D341Med (cell line): Measurements from ENCODE around the gene PSMC3IP.
"Not testable (repeated sequence)": the region's sequence is repeated elsewhere in the genome, so short reads cannot be mapped to it uniquely, and the experiment has no call there.

Experiments
- DNase-seq: peaks from one replicate; pipeline ENCODE4 v3.0.0; 2012; ENCODE audit warnings: low spot score

The PSMC3IP gene, protein sequence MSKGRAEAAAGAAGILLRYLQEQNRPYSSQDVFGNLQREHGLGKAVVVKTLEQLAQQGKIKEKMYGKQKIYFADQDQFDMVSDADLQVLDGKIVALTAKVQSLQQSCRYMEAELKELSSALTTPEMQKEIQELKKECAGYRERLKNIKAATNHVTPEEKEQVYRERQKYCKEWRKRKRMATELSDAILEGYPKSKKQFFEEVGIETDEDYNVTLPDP

DNA sequence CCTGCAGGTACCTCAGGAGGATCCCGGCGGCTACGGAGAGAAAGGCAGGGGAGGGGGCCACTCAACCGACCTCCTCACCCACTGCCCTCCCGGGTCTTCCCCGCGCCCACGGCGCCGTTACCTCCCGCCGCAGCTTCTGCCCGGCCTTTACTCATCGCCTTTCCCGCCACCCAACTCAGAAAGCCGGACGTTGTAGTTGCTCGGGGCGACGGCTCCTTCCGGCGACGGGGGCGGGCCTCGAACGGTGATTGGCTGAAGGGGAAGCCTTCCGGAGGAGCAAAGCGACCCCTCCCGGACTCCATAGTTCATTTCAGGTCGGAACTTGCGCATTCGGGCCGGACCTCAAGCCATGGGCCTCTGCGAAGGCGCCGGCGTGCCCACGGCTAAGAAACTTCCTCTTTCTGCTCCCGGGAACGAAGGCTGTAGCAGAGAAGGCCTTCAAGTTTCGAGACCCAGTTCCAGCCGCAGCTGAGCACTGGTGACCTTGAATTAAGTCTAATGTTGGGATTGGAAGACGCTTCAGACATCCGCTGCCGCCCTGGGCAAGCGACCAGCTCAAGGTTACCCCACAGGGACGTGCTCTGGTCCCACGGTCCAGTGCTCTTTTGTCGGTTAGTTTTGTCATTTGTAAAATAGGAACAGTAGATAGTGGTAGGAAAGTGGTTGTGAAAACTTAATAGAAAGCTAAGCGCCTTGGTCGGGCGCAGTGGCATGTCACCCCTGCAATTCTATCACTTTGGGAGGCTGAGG lies at the start of gene PSMC3IP:
Gene PSMC3IP, minus strand, starts transcription at position 198 of the 750 bp plus-strand sequence. Its CDS starts 43 bp downstream, at position 155.
- peak; percentile 99 for DNase-seq

DNA sequence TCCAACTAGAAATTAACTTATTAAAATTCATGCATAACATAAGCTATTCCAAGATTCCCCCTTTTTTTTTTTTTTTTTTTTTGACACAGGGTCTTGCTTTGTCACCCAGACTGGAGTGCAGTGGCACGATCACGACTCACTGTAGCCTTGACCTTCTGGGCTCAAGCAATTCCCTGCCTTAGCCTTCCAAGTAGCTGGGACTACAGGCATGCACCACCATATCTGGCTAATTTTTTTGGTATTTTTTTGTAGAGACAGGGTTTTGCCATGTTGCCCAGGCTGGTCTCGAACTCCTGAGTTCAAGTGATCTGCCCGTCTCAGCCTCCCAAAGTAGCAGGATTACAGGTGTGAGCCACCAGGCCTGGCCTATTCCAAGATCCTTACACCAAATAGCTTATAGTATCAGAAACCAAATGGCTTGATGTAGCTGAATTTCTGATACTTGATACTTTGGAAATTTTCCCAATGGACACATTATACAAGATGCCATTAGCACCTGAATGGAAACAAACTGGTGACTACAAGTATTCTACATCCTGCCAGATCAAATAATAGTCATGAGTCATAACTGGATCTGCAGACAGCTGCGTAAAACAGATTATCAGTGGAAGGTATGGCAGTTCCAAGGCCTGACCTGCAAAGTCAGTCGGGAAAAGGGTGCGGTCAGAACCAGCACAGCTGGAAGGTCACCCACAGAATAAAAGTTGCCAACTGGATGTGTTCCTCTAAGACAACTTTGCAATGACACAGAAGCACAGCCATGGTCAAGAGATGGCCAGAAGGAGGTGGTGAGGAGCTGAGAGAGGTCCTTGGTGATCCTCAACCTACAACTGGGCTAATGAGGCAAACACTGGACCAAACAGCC lies 46.4 kb upstream of the PSMC3IP start:
- DNase-seq: no peak

DNA sequence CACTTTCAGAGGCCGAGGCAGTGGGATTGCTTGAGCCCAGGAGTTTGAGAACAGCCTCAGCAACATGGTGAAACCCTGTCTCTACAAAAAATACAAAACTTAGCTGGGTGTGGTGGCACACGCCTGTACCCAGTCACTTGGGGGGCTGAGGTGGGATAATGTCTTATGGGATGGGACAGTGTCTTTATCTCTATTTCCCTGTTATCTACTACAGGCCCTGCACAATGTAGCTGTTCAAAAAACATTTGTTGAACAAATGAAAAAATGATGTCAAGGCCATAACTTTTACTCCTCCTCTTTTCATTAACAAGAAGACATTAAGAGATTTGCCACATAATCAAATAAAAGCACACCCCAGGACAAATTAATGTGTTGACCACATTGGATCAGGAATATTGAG lies 45.7 kb upstream of the PSMC3IP start:
- DNase-seq: no peak

DNA sequence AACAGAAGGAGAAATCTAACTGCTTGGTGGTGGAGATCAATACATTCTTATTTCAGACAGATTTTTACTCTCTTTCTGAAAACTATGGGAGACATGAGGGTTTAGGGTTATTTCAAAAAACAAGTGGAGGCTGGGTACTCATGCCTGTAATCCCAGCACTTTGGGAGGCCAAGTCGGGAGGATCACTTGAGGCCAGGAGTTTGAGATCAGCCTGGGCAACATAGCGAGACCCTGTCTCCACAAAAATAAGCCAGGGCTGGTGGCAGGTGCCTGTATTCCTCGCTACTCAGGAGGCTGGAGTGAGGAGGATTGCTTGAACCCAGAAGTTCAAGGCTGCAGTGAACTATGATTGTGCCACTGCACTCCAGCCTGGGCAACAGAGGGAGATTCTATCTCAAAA lies 44.5 kb upstream of the PSMC3IP start:
- not testable (repeated sequence) for DNase-seq

DNA sequence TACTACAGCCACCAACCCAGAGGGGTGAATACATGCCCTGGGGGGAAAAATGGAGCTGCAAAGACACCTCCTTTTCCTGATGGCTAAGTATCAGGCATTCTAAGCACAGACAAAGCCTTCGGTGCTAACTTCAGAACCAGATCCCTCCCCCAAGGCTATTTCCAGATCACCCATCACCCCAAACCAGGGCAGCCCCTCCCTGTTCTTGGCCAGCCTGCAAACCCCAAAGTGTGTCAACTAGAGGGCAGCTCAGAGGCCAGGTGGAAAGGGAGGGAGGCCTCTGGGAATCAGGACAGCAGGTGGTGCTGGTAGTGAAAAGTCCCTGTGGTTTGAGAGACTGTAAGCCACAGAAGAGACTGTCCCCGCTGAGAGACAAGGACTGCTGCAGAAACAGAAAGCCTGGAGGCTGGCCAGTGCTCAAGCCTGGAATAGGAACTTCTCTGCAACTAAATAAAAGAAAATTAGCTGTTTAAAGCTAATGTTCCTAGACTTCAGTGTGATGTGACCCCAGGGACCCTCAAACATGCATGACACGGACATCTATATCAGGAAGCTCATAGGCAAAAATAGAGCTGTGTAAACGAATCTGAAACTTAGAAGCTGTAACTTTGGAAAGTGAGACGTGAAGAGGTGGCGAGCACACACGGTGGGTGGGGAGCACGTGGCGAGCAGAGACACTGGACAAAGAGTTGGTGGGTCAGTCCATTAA lies 41.1 kb upstream of the PSMC3IP start:
- DNase-seq: no peak

DNA sequence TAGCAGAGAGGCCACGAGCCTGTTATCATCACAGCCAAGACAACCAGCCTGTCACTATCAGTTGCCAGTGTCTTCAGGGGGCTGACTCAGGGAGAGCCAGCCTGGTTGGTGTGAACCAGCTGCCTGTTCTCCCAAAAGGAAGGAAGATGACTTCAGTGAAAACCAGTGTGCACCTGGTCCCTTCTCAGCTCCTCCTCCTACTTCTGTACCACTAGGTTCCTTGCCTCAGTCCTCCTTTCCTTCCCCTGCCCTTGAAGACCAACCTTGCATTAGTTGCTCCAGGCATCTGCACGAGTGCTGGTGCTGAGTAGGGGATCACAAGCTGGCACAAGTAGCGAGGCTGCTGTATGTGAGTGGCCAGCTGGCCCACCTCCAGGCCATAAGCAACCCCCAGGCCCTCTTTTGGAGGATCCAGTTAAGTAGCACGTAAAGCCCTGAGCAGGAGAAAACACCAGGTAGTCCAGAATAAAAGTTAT lies 40.5 kb upstream of the PSMC3IP start:
- DNase-seq: no peak

DNA sequence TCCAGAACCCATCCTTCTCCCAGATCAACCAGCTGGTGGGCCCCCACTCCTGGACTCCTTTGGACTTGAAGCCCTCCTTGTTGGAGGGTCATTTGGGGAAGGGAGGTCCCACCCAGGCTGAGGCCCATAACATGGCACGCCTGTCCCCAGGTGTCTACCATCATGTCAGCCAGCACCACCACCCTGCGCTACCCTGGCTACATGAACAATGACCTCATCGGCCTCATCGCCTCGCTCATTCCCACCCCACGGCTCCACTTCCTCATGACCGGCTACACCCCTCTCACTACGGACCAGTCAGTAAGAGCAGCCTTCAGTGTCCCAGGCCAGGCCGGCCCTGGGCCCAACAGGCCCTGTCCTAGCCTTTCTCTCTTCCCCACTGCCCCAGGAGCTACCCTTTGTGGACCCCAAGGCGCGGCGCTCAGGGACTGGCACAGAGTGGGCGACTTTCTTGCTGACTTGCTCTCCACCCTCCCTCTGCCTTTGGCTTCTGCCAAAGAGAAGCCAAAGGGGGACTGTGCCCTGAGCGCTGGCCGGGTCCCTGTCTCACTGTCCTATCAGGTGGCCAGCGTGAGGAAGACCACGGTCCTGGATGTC lies 36.3 kb upstream of the PSMC3IP start:
- DNase-seq: no peak

DNA sequence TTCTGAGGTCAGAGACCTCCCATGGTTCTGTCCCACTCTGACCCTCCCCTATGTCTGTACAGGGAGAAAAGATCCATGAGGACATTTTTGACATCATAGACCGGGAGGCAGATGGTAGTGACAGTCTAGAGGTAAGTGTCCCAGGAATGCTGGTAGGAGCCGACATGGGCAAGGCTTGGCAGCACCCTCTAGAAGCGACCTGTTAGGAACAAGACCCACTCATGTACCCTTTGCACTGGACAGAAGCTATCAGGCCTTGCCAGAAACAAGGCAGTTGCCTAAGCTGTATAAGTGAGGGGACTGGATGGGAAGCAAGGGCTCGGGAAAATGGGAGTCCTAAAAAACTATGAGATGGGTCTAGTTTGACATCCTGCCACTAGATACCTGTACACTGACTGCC lies 34.5 kb upstream of the PSMC3IP start:
- DNase-seq: no peak

DNA sequence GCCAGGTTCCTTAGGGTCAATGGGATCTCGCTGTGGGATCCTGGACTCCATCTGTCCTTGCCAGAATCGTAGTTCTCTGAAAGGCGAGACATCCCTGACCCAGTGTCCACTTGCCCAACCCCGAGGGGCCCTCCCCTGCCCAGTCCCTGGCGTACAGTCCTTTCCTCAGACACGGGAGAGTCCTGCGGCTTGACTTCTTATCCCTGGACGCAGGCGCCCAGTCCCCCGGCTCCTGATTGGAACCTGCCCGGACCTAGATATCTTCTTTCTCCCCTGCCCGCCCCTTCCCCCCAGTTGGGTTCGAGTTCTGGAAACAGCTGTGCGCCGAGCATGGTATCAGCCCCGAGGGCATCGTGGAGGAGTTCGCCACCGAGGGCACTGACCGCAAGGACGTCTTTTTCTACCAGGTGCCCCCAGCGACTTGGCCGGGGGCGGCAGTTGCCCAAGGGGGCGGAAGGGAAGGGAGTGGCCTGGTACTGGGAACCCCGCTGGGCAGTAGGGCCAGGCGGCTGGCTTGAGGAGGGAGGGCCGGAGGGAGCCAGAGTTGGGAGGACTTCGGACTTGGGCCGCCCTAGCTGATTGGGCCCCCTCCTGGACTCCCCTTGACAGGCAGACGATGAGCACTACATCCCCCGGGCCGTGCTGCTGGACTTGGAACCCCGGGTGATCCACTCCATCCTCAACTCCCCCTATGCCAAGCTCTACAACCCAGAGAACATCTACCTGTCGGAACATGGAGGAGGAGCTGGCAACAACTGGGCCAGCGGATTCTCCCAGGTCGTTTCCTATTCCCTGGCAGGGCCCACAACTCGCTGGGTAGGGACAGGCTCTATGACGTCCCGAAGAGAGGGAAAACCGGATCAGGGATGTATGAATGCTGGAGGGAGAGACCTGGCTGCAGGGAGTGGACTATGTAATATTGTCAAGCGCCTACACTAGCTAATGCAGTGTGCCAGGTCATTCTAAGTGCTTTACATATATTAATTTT lies 32.6 kb upstream of the PSMC3IP start:
- DNase-seq: not testable (repeated sequence)

DNA sequence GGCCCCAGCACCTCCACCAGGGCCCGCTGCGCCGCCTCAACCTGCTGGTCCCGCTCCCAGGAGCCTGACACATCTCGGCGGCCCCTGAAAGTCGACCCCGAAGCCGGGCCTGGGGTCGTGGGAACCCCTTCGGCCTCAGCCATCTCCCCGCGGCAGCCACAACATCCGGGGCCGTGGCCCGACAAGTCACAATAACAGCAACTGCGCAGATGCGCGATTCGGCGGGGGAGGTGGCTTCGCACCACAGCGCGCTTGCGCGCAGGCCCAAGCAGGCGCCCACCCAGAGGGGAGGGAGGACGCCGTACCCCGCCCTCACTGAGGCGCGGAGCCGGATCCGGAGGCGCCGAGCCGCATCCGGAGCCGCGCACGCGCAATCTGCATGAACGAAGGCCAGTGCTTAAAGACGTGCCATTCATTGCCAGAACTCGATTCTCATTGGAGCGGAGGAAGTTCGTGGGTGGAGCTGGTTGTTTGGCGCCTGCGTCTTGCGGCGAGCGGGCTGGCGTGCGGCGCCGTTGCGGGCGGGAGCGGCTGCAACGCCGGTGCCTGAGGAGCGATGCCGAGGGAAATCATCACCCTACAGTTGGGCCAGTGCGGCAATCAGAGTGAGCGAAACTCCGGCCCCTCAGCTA lies 31.8 kb upstream of the PSMC3IP start, which contains the start of the genes RETREG3 and TUBG1:
Gene RETREG3, minus strand, starts transcription at position 193 of the 632 bp plus-strand sequence. Its CDS starts 50 bp downstream, at position 143.
Gene TUBG1, plus strand, starts transcription at position 502 of the 632 bp plus-strand sequence. Its CDS starts 55 bp downstream, at position 557.
- peak; percentile 100 for DNase-seq

DNA sequence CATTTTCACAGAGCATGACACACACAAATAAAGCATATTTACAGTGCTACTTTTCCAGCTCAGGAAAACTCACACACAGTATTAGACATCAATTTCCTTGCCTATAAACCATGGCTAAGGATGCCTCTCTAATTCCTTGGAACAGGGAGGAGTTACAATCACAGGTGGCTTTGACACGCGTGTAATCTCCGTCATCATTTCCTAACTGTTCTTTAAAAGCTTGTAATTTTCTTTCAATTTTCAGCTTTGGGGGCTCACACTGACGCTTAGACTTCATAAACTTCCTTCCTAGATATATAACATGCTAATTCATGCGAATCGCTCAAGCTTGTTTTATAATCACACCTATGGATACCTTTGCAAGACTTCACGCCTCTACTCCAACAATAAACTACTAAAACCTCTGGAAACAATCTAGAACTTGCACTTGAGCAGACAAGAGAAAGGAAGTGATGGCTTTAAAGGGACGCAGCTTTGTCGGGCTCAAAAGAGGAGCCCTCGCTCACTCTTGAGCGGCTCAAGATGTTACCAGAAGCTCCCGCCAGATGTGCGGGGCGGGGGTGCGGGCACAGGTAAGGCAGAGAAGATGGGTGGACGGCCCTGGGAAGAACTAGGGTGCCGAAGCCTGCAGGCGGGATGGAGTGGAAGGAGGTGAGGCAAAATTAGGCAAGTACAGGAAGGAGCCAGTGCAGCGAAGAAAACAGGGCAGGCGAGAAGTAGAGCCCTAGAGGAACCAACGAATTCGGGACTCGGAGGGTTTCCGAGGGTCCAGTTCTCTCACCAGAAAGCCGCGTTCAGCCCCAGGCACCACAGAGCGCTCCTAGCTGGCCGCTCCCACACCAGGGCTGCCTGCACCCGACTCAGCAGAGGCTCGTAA lies 31.0 kb upstream of the PSMC3IP start:
- DNase-seq: no peak

DNA sequence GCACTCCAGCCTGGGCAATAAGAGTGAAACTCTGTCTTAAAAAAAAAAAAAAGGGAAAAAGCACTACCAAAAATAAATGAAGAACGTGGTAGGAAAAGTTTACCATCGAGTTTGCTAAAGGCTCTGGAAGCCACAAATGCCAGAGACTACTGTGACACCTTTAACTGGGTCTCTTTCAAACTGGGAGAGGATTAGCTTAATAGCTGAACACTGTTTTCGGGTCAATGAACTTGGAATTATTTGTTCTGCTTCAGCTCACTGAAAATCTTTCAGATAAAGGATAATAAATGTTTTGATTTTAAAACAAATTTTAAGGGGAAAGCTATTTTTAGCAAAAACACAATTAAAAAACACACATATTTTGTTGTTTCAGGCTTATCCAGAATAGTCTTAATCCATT lies 30.2 kb upstream of the PSMC3IP start:
- no peak for DNase-seq

DNA sequence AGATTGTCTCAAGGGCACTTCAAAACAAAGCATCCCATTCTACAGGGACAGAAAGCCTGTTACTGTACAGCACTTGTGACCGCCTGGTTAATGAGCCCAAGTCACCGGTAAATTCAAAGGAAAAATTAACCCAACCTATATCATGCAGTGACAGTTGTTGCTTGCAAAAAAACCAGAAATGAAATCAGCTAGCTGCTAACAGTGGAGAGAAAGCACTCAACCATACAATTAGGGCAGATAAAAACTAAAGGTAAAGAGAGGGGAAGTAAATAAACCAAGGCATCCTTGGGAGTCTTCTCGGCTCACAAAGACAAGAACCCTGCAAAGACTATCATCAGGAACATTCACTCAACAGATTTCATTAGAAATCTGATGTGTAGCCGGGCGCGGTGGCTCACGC lies 25.8 kb upstream of the PSMC3IP start:
- DNase-seq: no peak

DNA sequence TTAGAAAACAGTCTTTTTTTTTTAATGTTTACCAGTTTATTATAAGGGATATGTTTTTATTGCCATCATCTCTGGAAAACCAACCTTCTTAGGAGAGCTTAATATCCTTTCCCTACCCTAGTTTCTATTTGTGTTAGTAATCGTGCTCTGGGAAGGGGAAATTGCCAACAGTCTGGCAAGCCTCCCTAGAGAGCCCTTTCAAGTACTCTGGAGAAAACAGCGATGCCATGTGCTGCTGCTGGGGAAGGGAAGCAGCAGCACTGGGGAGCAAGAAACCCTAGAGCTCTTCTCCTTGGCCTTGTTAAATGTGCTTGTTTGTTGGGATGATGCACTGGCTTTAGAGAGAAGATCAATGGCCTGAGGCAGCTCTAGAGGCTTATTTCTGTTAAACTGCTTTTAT lies 21.4 kb upstream of the PSMC3IP start:
- peak; percentile 84 for DNase-seq

DNA sequence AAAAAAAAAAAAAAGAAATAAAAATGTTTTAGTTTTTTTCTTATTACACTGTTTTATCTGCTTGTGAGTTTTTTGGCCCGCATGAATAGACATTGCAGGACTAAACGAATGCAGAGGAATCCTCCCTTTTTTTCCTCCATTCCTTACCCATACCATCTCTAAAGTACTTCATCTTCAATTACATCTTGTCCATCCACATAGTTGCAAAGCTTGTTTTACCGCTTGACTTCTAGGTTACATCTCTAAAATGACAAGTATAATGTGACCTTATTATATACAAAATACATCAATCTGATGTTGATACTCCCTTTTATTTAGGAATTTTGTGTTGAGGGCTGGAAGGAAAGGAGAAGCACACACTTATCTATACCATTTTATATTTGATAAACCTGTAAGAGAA lies 18.9 kb upstream of the PSMC3IP start:
- no peak for DNase-seq

DNA sequence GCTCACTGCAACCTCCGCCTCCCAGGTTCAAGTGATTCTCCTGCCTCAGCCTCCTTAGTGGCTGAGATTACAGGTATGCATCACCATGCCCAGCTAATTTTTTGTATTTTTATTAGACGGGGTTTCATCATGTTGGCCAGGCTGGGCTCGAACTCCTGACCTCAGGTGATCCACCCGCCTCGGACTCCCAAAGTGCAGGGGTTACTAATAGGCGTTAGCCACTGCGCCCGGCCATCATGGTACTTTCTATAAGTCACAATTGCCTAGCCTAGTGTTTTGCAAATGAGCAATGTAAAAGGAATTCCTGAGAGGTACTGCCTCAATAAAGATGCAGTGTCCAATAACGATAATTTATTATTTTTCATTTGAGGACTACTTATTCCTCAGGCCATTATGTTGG lies 13.9 kb upstream of the PSMC3IP start:
- DNase-seq: no peak

DNA sequence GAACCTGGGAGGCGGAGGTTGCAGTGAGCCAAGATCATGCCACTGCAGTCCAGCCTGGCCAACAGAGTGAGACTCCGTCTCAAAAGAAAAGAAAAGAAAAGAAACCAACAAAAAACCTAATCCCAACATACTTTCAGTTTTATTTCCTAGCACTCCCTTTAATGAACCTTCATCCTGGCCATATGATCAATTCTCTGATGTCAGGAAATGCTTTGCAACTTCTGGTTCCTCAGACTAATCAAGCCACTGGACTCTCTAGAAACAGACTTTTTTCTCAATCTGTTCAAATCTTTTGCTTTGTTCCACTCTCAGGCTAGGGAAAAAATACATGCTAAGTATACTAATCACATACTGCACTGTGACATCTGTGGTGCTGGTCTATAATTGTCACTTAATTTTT lies 13.4 kb upstream of the PSMC3IP start:
- no peak for DNase-seq

DNA sequence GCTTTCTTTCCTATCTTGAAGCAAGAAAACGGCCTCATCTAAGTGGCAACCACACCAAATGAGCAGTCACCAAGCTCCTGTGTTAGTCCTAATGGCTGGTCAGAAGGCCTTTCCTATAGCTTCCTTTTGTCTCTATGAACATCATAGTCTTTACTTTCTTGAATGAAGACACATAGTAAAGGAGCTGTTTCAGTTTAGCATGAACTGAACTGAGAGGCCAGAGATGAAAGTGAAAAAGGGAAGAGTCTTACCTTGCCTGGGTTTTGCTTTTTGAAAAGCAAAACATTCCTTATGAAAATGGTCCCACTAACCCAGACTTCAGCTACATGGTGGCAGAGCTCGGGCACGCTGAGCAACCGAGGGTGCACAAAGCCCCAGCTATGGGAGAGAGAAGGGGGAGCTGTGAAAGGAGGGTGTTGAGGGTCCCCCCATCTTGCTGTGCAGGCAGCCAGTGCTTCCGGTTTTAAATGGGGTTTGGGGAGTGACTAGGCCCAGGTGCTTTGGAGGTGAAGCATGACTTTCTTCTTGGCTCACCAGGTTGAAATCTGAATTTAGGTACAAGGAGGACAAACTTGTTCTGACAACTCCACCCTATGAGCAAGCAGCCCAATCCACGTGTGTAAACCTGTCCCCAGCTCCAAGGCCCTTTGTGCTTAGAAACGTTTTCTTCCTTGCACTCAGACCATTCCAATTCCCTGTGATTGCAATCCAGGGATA lies 9.1 kb upstream of the PSMC3IP start:
- no peak for DNase-seq
